OCI-LY3 (cell line): Measurements from ENCODE around the gene TNS3.

Source experiments
- EZH2phosphoT487 ChIP-seq: fragments of 200-600 bp; shearing (Covaris generic); IDR thresholded peaks from 2 replicates; pipeline ENCODE4 v1.6.1; 2018; ENCODE audit warnings: antibody characterized with exemption, mixed run types, low read depth
- TF ChIP-seq, protein P1 (sequence below): fragments of 200-600, 300-600 bp; sonication (generic); IDR thresholded peaks from 2 replicates; pipeline ENCODE4 v1.5.1; 2014; ENCODE audit warnings: antibody characterized with exemption, low read length, low read depth

GRCh38 chr7:47390914-47391313 is 191.0 kb downstream of the TNS3 start:
- TF ChIP-seq, protein P1, sequence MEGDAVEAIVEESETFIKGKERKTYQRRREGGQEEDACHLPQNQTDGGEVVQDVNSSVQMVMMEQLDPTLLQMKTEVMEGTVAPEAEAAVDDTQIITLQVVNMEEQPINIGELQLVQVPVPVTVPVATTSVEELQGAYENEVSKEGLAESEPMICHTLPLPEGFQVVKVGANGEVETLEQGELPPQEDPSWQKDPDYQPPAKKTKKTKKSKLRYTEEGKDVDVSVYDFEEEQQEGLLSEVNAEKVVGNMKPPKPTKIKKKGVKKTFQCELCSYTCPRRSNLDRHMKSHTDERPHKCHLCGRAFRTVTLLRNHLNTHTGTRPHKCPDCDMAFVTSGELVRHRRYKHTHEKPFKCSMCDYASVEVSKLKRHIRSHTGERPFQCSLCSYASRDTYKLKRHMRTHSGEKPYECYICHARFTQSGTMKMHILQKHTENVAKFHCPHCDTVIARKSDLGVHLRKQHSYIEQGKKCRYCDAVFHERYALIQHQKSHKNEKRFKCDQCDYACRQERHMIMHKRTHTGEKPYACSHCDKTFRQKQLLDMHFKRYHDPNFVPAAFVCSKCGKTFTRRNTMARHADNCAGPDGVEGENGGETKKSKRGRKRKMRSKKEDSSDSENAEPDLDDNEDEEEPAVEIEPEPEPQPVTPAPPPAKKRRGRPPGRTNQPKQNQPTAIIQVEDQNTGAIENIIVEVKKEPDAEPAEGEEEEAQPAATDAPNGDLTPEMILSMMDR, result no peak
- no peak for TF ChIP-seq EZH2phosphoT487
